Measurements from ENCODE around the gene RNF166. TPM values are rescaled to one million over a fixed set of nuclear protein-coding genes. Genes with fewer than 3 reads are reported as not detected.

RNF166 gene
- total and polyA plus RNA-seq, 2 experiments from 2014 or later = 33.5 to 34.2 TPM

DNA sequence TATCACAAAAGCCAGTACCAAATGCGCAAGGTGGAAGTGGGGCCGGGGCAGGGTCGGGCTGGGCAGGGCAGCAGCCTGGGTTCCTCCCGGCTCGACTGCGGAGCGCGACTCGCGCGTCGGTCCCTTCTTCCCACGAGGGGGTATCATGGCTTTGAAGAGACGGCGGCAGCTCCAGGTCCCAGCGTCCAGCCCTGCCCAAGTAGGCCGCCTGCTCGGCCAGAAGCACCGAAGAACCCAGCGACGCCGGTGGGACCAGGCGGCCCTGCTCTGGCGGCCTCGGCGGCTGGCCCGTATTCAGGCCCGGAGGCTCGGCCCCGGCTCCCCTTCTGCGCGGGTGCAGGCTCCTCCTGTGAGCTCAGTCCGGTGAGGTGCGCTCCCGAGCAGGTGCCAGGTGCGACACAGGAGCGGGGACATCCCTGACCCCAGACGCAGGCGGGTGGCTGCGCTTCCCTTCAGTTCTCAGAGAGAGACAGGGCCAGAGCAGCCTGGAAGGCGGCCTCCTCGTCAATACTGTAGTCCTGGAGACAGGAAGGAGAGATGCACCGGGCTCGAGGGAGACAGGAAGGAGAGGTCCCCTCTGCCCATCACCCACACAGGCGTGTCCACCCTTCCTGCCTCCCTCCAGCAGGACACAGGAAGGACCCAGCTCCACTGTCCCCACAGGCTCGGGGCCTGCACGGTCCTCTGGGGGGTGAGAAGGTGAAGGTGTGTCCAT lies 8.9 kb downstream of the RNF166 start:
- TF ChIP-seq, protein P1, sequence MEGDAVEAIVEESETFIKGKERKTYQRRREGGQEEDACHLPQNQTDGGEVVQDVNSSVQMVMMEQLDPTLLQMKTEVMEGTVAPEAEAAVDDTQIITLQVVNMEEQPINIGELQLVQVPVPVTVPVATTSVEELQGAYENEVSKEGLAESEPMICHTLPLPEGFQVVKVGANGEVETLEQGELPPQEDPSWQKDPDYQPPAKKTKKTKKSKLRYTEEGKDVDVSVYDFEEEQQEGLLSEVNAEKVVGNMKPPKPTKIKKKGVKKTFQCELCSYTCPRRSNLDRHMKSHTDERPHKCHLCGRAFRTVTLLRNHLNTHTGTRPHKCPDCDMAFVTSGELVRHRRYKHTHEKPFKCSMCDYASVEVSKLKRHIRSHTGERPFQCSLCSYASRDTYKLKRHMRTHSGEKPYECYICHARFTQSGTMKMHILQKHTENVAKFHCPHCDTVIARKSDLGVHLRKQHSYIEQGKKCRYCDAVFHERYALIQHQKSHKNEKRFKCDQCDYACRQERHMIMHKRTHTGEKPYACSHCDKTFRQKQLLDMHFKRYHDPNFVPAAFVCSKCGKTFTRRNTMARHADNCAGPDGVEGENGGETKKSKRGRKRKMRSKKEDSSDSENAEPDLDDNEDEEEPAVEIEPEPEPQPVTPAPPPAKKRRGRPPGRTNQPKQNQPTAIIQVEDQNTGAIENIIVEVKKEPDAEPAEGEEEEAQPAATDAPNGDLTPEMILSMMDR (IDR thresholded peaks at IDR 0.05; ENCODE audit: low read depth, low read length) = no peak

DNA sequence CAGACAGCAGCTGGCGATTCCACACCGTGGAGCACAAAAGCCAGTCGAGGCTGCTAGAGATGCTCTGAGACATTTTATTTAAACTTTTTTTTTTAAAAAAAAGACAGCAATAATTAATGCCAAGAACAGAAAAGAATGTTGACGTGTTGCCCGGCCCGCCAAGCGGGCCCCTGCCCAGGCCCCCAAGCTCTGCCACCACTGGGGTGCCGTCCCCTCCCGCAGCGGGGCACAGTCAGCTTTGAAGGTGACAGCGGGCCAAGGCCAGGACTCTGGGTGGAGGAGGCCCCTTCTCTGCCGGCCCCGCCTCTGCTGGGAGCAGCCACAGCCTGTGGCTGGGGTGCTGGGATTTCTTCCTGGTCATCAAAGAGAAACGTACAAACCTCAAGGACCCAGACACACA lies 9.8 kb downstream of the RNF166 start:
- TF ChIP-seq, protein P1 (IDR thresholded peaks at IDR 0.05; ENCODE audit: low read depth, low read length) = no peak
- H3K4me3 ChIP-seq = no peak overlapping the region
- no peak overlapping the region for H3K27ac ChIP-seq
- no peaks in the 10 kb centered on the region for H3K9me3 ChIP-seq (ENCODE audit: low read depth)
- peaks cover 6% of the 10 kb centered on the region for H3K4me1 ChIP-seq (ENCODE audit: low read depth)
- H3K36me3 ChIP-seq = peaks cover 7% of the 10 kb centered on the region
- H3K27me3 ChIP-seq = no peaks in the 10 kb centered on the region
- DNase-seq (ENCODE audit: low read depth in 1 of 2, low spot score in 1 of 2) = no peak

More for the DNA sequence above, 8.9 kb downstream of the RNF166 start:
- H3K9me3 ChIP-seq (ENCODE audit: low read depth) = no peaks in the 10 kb centered on the region
- H3K4me3 ChIP-seq = no peak overlapping the region
- H3K36me3 ChIP-seq = peaks cover 7% of the 10 kb centered on the region
- peaks cover 6% of the 10 kb centered on the region for H3K4me1 ChIP-seq (ENCODE audit: low read depth)
- no peaks in the 10 kb centered on the region for H3K27me3 ChIP-seq
- no peak overlapping the region for H3K27ac ChIP-seq
- no peak for DNase-seq (ENCODE audit: low read depth in 1 of 2, low spot score in 1 of 2)

DNA sequence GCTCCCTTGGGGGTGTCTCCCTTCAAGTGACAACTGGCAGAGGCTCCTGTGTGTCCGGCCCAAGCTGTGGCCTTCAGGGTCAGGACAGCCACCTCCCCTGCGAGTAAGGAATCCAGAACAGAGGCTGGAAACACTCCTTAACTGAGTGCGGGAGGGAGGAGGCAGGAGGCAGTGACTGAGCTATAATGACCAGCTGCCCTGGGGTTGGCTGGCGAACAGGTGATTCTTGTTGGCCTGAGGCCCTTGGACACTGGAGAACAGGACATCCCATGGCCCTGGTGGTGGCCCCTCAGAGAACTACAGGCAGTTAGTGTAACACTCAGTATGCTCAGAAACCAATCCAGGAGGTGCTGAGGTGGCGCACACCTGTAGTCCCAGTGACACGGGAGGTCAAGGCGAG lies 10.5 kb downstream of the RNF166 start:
- Histone ChIP-seq H3K4me1 (ENCODE audit: low read depth) (peaks cover 6% of the 10 kb centered on the region), H3K27me3 (no peaks in the 10 kb centered on the region), H3K4me3 (no peak overlapping the region), H3K36me3 (peaks cover 7% of the 10 kb centered on the region), H3K27ac (no peak overlapping the region), H3K9me3 (ENCODE audit: low read depth) (no peaks in the 10 kb centered on the region)
- TF ChIP-seq, protein P1 (IDR thresholded peaks at IDR 0.05; ENCODE audit: low read depth, low read length) = no peak
- DNase-seq (ENCODE audit: low read depth in 1 of 2, low spot score in 1 of 2) = no peak

DNA sequence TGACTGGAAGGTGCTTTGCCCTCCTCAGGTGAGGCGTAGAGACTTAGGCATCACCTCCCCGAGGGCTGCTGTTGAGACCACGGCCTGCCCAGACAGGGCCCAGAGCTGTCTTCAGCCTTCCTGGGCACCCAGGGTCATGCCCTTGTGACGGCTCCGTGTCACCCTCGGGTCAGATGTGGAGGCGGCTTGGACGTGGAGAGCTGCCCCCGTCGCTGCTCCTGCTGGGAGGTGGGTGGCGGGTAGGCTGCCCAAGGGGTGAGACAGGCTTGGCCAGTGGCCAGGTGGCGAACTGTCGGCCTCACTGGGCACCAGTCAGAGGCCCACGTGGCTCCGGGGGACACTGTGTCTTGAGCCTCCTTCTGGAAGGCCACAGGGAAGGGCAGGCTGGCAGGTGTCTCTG lies 11.0 kb downstream of the RNF166 start:
- H3K27me3 ChIP-seq = no peaks in the 10 kb centered on the region
- TF ChIP-seq, protein P1 (IDR thresholded peaks at IDR 0.05; ENCODE audit: low read depth, low read length) = no peak
- H3K4me1 ChIP-seq (ENCODE audit: low read depth) = peaks cover 6% of the 10 kb centered on the region
- no peak for DNase-seq (ENCODE audit: low read depth in 1 of 2, low spot score in 1 of 2)
- no peak overlapping the region for H3K27ac ChIP-seq
- H3K36me3 ChIP-seq = peaks cover 7% of the 10 kb centered on the region
- H3K9me3 ChIP-seq (ENCODE audit: low read depth) = no peaks in the 10 kb centered on the region
- H3K4me3 ChIP-seq = no peak overlapping the region

DNA sequence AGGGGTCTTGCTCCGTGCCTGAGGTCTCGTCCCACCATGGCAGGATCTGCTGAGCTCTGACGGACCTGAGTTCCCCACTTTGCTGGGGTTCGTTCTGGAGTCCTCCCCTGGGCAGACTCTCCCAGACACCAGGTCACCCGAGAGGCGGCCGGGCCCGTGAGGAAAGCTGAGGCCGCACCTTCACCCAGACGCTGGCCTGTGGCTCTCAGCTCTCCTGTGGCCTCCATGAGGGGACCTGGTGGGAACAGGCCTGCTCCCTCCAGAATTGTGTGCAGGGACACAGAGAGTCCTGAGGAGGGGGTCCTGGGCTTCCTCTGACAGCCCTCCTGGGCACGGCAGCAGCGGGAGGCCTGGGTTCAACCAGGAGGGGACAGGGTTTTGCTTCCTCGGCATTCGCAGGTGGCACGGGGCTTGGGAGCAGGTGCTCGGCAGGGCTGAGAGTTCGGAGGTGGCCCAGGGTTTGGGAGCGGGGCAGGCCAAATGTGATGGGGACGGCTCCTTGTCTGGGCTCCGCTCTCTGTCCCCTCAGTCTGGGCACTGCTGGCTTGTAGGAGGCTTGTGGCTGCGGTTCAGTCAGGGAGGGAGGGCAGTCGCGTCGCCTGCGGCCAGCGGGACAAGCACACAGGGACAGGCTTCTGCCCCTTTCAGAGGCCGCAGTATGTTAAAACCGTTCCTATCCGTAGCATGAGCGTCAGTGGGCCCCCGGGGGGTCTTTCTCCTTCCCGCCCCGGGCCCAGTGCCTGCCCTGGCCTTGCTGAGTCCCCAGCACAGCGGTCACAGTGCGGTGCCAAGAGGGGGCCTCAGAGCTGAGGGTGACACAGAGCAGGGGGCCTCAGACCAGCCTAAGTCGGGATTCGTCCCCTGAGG lies 11.8 kb downstream of the RNF166 start:
- Histone ChIP-seq H3K9me3 (ENCODE audit: low read depth) (no peaks in the 10 kb centered on the region), H3K4me3 (no peak overlapping the region), H3K4me1 (ENCODE audit: low read depth) (peaks cover 6% of the 10 kb centered on the region), H3K27ac (no peak overlapping the region), H3K36me3 (peaks cover 7% of the 10 kb centered on the region), H3K27me3 (no peaks in the 10 kb centered on the region)
- TF ChIP-seq, protein P1 (IDR thresholded peaks at IDR 0.05; ENCODE audit: low read depth, low read length) = no peak
- DNase-seq (ENCODE audit: low read depth in 1 of 2, low spot score in 1 of 2) = no peak

Data from cardiac muscle cell (in vitro differentiated cells and primary cell).